Left ventricle myocardium superior (tissue), 1 donor: ENCODE results near the gene MOK. TPM values are rescaled to one million over a fixed set of nuclear protein-coding genes. Genes with fewer than 3 reads are reported as not detected.

ENCODE experiments used
- total RNA-seq: library from RNA; stranded (reverse); fragmentation: NEBNext Ultra II Directional; extraction: Animal tissue kit (Norgen Biotek cat#: 25700); gene quantifications from one replicate; pipeline ENCODE4 v1.2.1, GENCODE V29; 2021
- donor health status: DM: no; HTN: yes; CAD: no; lungs with severe emphysema.

The MOK gene
- total RNA-seq, 1 donor from 2014 or later: 10.9 TPM

Other genes starting within 250 kb of the MOK start
- gene HSP90AA1, start 218.1 kb downstream of the MOK start, total RNA-seq: 467 TPM
- 20.5 TPM for gene WDR20, start 165.3 kb downstream of the MOK start, total RNA-seq
- gene ZNF839, start 14.6 kb upstream of the MOK start, total RNA-seq: 7.4 TPM
- 33.7 TPM for gene CINP, start 57.7 kb upstream of the MOK start, total RNA-seq
- 22.5 TPM for gene TECPR2, start 57.8 kb upstream of the MOK start, total RNA-seq
- gene ANKRD9, start 204.6 kb upstream of the MOK start, total RNA-seq: 167 TPM